ENCODE measurements around the gene LDLR. TPM values are rescaled to one million over a fixed set of nuclear protein-coding genes. Genes with fewer than 3 reads are reported as not detected.

The LDLR gene
- total and polyA plus RNA-seq, 2 donors from 2014 or later: 17.6 to 42.4 TPM

DNA sequence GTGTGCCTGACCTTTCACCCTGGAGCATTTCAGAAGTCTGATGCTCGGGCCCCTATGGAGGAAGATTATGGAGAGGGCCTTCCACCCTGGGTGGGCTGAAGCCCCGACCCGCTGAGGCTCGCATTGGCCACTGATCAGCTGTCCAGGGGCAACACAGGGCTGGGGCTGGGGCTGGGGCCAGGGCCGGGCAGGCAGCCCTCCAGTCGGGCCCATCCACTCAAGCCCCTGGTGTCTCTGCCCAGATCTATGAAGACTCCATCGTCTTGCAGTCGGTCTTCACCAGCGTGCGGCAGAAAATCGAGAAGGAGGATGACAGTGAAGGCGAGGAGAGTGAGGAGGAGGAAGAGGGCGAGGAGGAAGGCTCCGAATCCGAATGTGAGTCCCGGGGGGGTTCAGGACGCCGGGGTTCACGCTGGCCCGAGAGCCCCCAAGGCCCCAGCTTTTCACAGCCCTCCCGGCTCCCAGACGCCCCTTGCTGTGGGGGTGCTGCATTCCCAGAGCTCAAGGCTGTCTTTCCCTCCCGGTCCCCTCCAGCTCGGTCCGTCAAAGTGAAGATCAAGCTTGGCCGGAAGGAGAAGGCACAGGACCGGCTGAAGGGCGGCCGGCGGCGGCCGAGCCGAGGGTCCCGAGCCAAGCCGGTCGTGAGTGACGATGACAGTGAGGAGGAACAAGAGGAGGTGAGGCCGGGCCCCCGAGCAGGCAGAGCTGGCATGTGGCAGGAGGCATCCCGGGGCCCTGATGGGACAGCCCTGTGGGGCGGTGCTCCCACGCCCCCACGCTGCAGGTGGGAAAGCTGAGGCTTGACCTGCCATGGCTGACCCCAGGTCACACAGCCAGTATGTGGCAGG, 29.5 kb upstream of the LDLR start:
- H3K4me3 ChIP-seq (ENCODE audit: low read length in 3 of 3): no peak overlapping the region
- no peak for FAIRE-seq
- TF ChIP-seq, protein P1, sequence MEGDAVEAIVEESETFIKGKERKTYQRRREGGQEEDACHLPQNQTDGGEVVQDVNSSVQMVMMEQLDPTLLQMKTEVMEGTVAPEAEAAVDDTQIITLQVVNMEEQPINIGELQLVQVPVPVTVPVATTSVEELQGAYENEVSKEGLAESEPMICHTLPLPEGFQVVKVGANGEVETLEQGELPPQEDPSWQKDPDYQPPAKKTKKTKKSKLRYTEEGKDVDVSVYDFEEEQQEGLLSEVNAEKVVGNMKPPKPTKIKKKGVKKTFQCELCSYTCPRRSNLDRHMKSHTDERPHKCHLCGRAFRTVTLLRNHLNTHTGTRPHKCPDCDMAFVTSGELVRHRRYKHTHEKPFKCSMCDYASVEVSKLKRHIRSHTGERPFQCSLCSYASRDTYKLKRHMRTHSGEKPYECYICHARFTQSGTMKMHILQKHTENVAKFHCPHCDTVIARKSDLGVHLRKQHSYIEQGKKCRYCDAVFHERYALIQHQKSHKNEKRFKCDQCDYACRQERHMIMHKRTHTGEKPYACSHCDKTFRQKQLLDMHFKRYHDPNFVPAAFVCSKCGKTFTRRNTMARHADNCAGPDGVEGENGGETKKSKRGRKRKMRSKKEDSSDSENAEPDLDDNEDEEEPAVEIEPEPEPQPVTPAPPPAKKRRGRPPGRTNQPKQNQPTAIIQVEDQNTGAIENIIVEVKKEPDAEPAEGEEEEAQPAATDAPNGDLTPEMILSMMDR (IDR thresholded peaks at IDR 0.05; ENCODE audit: borderline replicate concordance, extremely low read depth, insufficient read depth): no peak

DNA sequence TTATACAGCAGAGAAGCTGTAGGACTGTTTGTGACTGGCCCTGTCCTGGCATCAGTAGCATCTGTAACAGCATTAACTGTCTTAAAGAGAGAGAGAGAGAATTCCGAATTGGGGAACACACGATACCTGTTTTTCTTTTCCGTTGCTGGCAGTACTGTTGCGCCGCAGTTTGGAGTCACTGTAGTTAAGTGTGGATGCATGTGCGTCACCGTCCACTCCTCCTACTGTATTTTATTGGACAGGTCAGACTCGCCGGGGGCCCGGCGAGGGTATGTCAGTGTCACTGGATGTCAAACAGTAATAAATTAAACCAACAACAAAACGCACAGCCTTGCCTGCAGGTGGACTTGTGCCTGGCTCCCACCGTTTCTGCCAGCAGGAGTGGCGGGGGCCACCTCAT, 27.3 kb upstream of the LDLR start:
- intact Hi-C loops (cut with DNase I): no loop called here
- H3K4me1 ChIP-seq (ENCODE audit: control insufficient read depth in 2 of 3, insufficient read depth in 2 of 3, low read depth in 1 of 3, low read length in 3 of 3): no peaks in the 10 kb centered on the region
- no peaks in the 10 kb centered on the region for H3K9me3 ChIP-seq (ENCODE audit: control insufficient read depth in 2 of 3, insufficient read depth in 1 of 3, low read length in 3 of 3)
- no peak overlapping the region for H3K9ac ChIP-seq (ENCODE audit: low read length in 3 of 3)
- FAIRE-seq (no peak), DNase-seq (peak in 3 of 5 donors; percentile 56 to 75 (median 71))
- H3K36me3 ChIP-seq (ENCODE audit: control insufficient read depth in 2 of 3, insufficient read depth in 3 of 3, low read length in 3 of 3): peaks cover 0 to 11% (median 0%) of the 10 kb centered on the region in 3 donors
- no peak overlapping the region for H3K4me3 ChIP-seq (ENCODE audit: low read length in 3 of 3)
- H3K27me3 ChIP-seq (ENCODE audit: control insufficient read depth, insufficient read depth, low read length): no peaks in the 10 kb centered on the region
- TF ChIP-seq, protein P1 (IDR thresholded peaks at IDR 0.05; ENCODE audit: borderline replicate concordance, extremely low read depth, insufficient read depth): no peak
- no peak overlapping the region for H3K27ac ChIP-seq (ENCODE audit: low read depth in 2 of 2, low read length in 2 of 2)

More for the DNA sequence above, 29.5 kb upstream of the LDLR start:
- Histone ChIP-seq H3K36me3 (ENCODE audit: control insufficient read depth in 2 of 3, insufficient read depth in 3 of 3, low read length in 3 of 3) (peaks cover 0 to 21% (median 5%) of the 10 kb centered on the region in 3 donors), H3K9ac (ENCODE audit: low read length in 3 of 3) (no peak overlapping the region), H3K4me1 (ENCODE audit: control insufficient read depth in 2 of 3, insufficient read depth in 2 of 3, low read depth in 1 of 3, low read length in 3 of 3) (no peaks in the 10 kb centered on the region), H3K9me3 (ENCODE audit: control insufficient read depth in 2 of 3, insufficient read depth in 1 of 3, low read length in 3 of 3) (no peaks in the 10 kb centered on the region), H3K27ac (ENCODE audit: low read depth in 2 of 2, low read length in 2 of 2) (no peak overlapping the region), H3K27me3 (ENCODE audit: control insufficient read depth, insufficient read depth, low read length) (no peaks in the 10 kb centered on the region)
- intact Hi-C loops (cut with DNase I): no loop called here
- DNase-seq: no peak

DNA sequence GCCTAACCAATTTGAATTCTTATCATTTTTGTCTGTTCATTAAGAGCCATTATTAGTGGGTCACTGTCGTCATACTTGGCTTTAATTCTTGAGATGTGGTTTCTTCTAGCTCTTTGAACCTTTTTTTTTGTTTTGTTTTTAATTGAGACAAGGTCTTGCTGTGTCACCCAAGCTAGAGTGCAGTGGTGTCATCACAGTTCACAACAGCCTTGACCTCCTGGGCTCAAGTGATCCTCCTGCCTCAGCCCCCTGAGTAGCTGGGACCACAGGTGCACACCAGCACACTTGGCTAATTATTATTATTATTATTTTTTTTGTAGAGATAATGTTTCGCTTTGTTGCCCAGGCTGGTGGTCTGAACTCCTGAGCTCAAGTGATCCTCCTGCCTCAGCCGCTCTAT, 25.8 kb upstream of the LDLR start:
- no peak for DNase-seq
- Histone ChIP-seq H3K27ac (ENCODE audit: low read depth in 2 of 2, low read length in 2 of 2) (no peak overlapping the region), H3K4me3 (ENCODE audit: low read length in 3 of 3) (no peak overlapping the region), H3K9me3 (ENCODE audit: control insufficient read depth in 2 of 3, insufficient read depth in 1 of 3, low read length in 3 of 3) (no peaks in the 10 kb centered on the region), H3K36me3 (ENCODE audit: control insufficient read depth in 2 of 3, insufficient read depth in 3 of 3, low read length in 3 of 3) (peaks cover 0 to 14% (median 3%) of the 10 kb centered on the region in 3 donors), H3K9ac (ENCODE audit: low read length in 3 of 3) (no peak overlapping the region), H3K4me1 (ENCODE audit: control insufficient read depth in 2 of 3, insufficient read depth in 2 of 3, low read depth in 1 of 3, low read length in 3 of 3) (no peaks in the 10 kb centered on the region), H3K27me3 (ENCODE audit: control insufficient read depth, insufficient read depth, low read length) (no peaks in the 10 kb centered on the region)
- TF ChIP-seq, protein P1 (IDR thresholded peaks at IDR 0.05; ENCODE audit: borderline replicate concordance, extremely low read depth, insufficient read depth): no peak
- intact Hi-C loops (cut with DNase I): no loop called here
- FAIRE-seq: no peak
